Measurements from ENCODE around the gene UPF2. TPM values are rescaled to one million over a fixed set of nuclear protein-coding genes. Genes with fewer than 3 reads are reported as not detected.

Gene UPF2
- total RNA-seq: 10 to 100 TPM; 22.4 to 32.9 (median 29.2) TPM

- Histone ChIP-seq H3K27me3 (no peaks in the 10 kb centered on the region), H3K4me3 (peak within 1 kb of the TSS; percentile 76 to 98 (median 96)), H3K27ac (peak within 1 kb of the TSS; percentile 98), H3K9me3 (no peaks in the 10 kb centered on the region), H3K36me3 (no peaks in the 10 kb centered on the region), H3K4me1 (no peaks in the 10 kb centered on the region)
- DNase-seq (ENCODE audit: low spot score in 2 of 2): peak; percentile 98 to 99
- intact Hi-C loops (cut with DNase I; ENCODE audit: low total_unique reads): no loop called here
- TF ChIP-seq POLR2A (IDR thresholded peaks at IDR 0.05) (peak; percentile 59), CTCF (IDR thresholded peaks at IDR 0.05) (peak in 2 of 3 donors; percentile 27 to 31), POLR2AphosphoS5 (IDR thresholded peaks at IDR 0.05) (peak; percentile 77 to 91 (median 80))
These were observed at the start of gene UPF2 for GRCh38 chr10:12042797-12043651. TSS of gene UPF2 (minus strand) at chr10:12042809. CDS start at chr10:12035423, 7,386 bp downstream.

DNA sequence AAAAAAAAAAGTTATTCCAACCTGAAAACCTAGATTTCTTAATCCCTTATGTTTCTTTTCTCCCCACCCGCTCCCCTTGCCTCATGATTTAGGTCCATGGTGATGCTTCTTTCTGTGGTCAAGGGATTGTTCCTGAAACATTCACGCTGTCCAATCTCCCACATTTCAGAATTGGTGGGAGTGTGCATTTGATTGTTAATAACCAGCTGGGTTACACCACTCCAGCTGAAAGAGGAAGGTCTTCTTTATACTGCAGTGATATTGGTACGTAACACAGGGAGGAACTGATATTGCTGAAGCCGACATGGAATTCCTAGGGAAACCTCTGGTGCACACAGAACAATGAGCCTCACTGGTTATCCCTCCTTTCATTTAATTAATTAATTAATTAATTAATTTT lies 48.8 kb upstream of the UPF2 start:
- DNase-seq (ENCODE audit: low spot score in 2 of 2): no peak
- no peaks in the 10 kb centered on the region for H3K4me1 ChIP-seq
- no peak overlapping the region for H3K4me3 ChIP-seq
- no peaks in the 10 kb centered on the region for H3K9me3 ChIP-seq
- H3K27ac ChIP-seq: no peak overlapping the region
- peaks cover 14% of the 10 kb centered on the region for H3K36me3 ChIP-seq
- intact Hi-C loops (cut with DNase I; ENCODE audit: low total_unique reads): no loop called here
- TF ChIP-seq POLR2AphosphoS5 (IDR thresholded peaks at IDR 0.05): no peak
- no peak for TF ChIP-seq POLR2A (IDR thresholded peaks at IDR 0.05)
- TF ChIP-seq CTCF (IDR thresholded peaks at IDR 0.05): no peak
- no peaks in the 10 kb centered on the region for H3K27me3 ChIP-seq

DNA sequence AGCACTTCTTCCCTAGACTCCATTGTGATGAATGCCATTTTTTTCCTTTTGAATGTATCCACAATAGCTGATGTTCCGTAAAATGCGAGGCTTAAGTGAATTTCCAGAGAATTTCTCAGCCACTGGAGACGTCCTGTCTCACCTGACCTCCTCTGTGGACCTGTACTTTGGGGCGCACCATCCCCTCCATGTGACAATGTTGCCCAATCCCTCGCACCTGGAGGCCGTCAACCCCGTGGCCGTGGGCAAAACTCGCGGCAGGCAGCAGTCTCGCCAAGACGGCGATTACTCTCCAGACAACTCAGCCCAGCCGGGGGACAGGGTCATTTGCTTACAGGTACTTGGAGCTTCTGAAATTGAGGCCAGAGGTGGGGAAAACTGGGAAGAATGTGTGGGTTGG lies 46.3 kb upstream of the UPF2 start:
- peaks cover 15% of the 10 kb centered on the region for H3K36me3 ChIP-seq
- intact Hi-C loops (cut with DNase I; ENCODE audit: low total_unique reads): no loop called here

DNA sequence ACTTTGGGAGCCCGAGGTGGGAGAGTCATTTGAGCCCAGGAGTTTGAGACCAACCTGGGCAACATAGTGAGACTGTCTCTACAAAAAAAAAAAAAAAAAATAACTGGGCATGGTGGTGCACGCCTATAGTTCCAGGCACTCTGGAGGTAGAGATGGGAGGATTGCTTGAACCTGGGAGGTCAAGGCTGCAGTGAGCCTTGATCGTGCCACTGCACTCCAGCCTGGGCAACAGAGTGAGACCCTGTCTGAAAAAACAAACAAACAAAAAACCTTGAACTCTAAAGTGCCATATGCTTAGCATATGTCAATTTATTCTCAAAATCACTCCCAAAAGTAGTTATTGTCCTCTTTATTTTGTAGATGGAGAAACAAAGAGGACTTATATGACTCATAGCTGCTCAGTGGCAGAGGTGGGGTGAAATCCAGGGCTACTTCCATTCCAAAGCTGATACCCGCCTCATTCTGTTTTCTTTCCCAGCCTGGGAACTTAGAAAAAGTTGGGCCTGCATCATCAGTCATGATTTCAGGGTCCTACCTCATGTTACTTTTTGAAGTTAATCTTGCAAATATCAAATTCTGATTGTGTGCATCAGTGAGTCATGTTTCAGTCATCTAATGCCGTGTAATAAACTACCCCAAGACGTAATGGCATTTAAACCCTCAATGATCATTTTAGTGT lies 39.4 kb upstream of the UPF2 start:
- Histone ChIP-seq H3K4me1 (no peaks in the 10 kb centered on the region), H3K27me3 (no peaks in the 10 kb centered on the region), H3K36me3 (peaks cover 7% of the 10 kb centered on the region), H3K4me3 (no peak overlapping the region), H3K9me3 (no peaks in the 10 kb centered on the region), H3K27ac (no peak overlapping the region)
- intact Hi-C loops (cut with DNase I; ENCODE audit: low total_unique reads): no loop called here
- TF ChIP-seq POLR2A (IDR thresholded peaks at IDR 0.05) (no peak), POLR2AphosphoS5 (IDR thresholded peaks at IDR 0.05) (no peak), CTCF (IDR thresholded peaks at IDR 0.05) (no peak)
- no peak for DNase-seq (ENCODE audit: low spot score in 2 of 2)

More for the DNA sequence above, 46.3 kb upstream of the UPF2 start:
- H3K9me3 ChIP-seq: no peaks in the 10 kb centered on the region
- no peak overlapping the region for H3K27ac ChIP-seq
- TF ChIP-seq CTCF (IDR thresholded peaks at IDR 0.05) (no peak), POLR2A (IDR thresholded peaks at IDR 0.05) (no peak), POLR2AphosphoS5 (IDR thresholded peaks at IDR 0.05) (no peak)
- no peak for DNase-seq (ENCODE audit: low spot score in 2 of 2)
- no peak overlapping the region for H3K4me3 ChIP-seq
- H3K27me3 ChIP-seq: no peaks in the 10 kb centered on the region
- H3K4me1 ChIP-seq: no peaks in the 10 kb centered on the region

GRCh38 chr10:12081470-12081869 lies 38.9 kb upstream of the UPF2 start:
- H3K27me3 ChIP-seq: no peaks in the 10 kb centered on the region
- H3K4me1 ChIP-seq: no peaks in the 10 kb centered on the region
- DNase-seq (ENCODE audit: low spot score in 2 of 2): no peak
- peaks cover 1% of the 10 kb centered on the region for H3K36me3 ChIP-seq
- intact Hi-C loops (cut with DNase I; ENCODE audit: low total_unique reads): no loop called here
- no peak overlapping the region for H3K4me3 ChIP-seq
- TF ChIP-seq POLR2AphosphoS5 (IDR thresholded peaks at IDR 0.05) (no peak), CTCF (IDR thresholded peaks at IDR 0.05) (no peak), POLR2A (IDR thresholded peaks at IDR 0.05) (no peak)
- no peaks in the 10 kb centered on the region for H3K9me3 ChIP-seq
- no peak overlapping the region for H3K27ac ChIP-seq
